C4-2B (cell line): ENCODE measurements around the gene DNAH8.

Source experiments
- H3K27ac ChIP-seq: fragments of 450-650 bp; 2 replicates; pipeline ENCODE4 v1.5.1; 2017
- CTCF ChIP-seq: fragments of 450-650 bp; conservative IDR thresholded peaks from 2 replicates; pipeline ENCODE4 v1.5.1; 2017; ENCODE audit warnings: mild to moderate bottlenecking
- ZFX ChIP-seq: fragments of 450-650 bp; IDR thresholded peaks from 2 replicates; pipeline ENCODE4 v1.6.1; 2017

The DNAH8 gene

GRCh38 chr6:38716825-38717224, 1.7 kb downstream of the DNAH8 start:
- no peak overlapping the region for H3K27ac ChIP-seq
- TF ChIP-seq ZFX (no peak), CTCF (no peak)

GRCh38 chr6:38719358-38719757, 4.2 kb downstream of the DNAH8 start:
- H3K27ac ChIP-seq = no peak overlapping the region
- no peak for TF ChIP-seq ZFX
- no peak for TF ChIP-seq CTCF

GRCh38 chr6:38720295-38720694, 5.2 kb downstream of the DNAH8 start:
- TF ChIP-seq CTCF (peak; percentile 27), ZFX (no peak)
- no peak overlapping the region for H3K27ac ChIP-seq

GRCh38 chr6:38722038-38722437, 6.9 kb downstream of the DNAH8 start:
- TF ChIP-seq ZFX (no peak), CTCF (no peak)
- peak overlapping the region; percentile 15; the same call in 1 of the 2 replicates for H3K27ac ChIP-seq

GRCh38 chr6:38722727-38723334, 7.7 kb downstream of the DNAH8 start:
- peak overlapping the region; percentile 15; the same call in 1 of the 2 replicates for H3K27ac ChIP-seq
- no peak for TF ChIP-seq ZFX
- TF ChIP-seq CTCF = no peak

- TF ChIP-seq ZFX (no peak), CTCF (no peak)
- no peak overlapping the region for H3K27ac ChIP-seq
These were observed 8.7 kb downstream of the DNAH8 start for GRCh38 chr6:38723783-38724182.

- TF ChIP-seq ZFX = no peak
- no peak for TF ChIP-seq CTCF
- H3K27ac ChIP-seq = no peak overlapping the region
These were observed 9.2 kb downstream of the DNAH8 start for GRCh38 chr6:38724343-38724742.
